Psoas muscle (tissue), 8 donors: ENCODE data around the gene ZNF778. TPM values are rescaled to one million over a fixed set of nuclear protein-coding genes. Genes with fewer than 3 reads are reported as not detected.

Source experiments
- ATAC-seq, 4 donors: fragments of 200-7000 bp; cut with Tn5 transposase; one replicate each; pipeline ENCODE4 v1.9.1; 2020; ENCODE audit warnings: moderate library complexity in 3 of 4, mild to moderate bottlenecking in 2 of 4
- DNase-seq, 2 donors: peaks; one replicate each; pipeline ENCODE4 v3.0.0-alpha.2; 2020
- H3K27ac ChIP-seq: fragments of 200-600 bp; one replicate; pipeline ENCODE4 v1.8.0; 2022
- H3K27me3 ChIP-seq, 3 donors: fragments of 200-600 bp in 1 of 3; one replicate each; pipeline versions ENCODE4 v1.6.1 to v1.8.0; 2013 to 2022; ENCODE audit warnings: low read length in 2 of 3, mild to moderate bottlenecking in 2 of 3, moderate library complexity in 1 of 3; ENCODE audit not compliant: insufficient read depth in 3 of 3
- H3K36me3 ChIP-seq, 2 donors: fragments of 200-600 bp in 1 of 2; one replicate each; pipeline versions ENCODE4 v1.6.1 to v1.8.0; 2013 to 2022; ENCODE audit warnings: low read depth in 1 of 2, mild to moderate bottlenecking in 1 of 2, moderate library complexity in 1 of 2; ENCODE audit not compliant: insufficient read depth in 1 of 2
- H3K4me1 ChIP-seq: fragments of 200-600 bp; one replicate; pipeline ENCODE4 v1.8.0; 2022
- H3K4me3 ChIP-seq: fragments of 200-600 bp; one replicate; pipeline ENCODE4 v1.8.0; 2022; ENCODE audit warnings: mild to moderate bottlenecking
- H3K9me3 ChIP-seq: fragments of 200-600 bp; one replicate; pipeline ENCODE4 v1.8.0; 2022
- CTCF ChIP-seq: fragments of 200-600 bp; IDR thresholded peaks from one replicate; pipeline ENCODE4 v1.8.0; 2022; ENCODE audit warnings: antibody characterized with exemption
- WGBS, 3 donors: extraction: QIAGEN DNeasy Blood & Tissue Kit; methylation state at CpG; one replicate each; pipeline versions ENCODE4 v1.1.6 to v1.1.7; 2013; 5-methylcytosine and 5-hydroxymethylcytosine counted together
- intact Hi-C, 2 donors: fragments of 100-400 bp; cut with DNase I; formaldehyde crosslinking; loops; one replicate each; pipeline versions ENCODE4 v1.11.0 to v1.14.2; 2022
- polyA plus RNA-seq, 3 donors: library from polyadenylated mRNA; stranded (reverse); fragments of 200-250 nt; gene quantifications; one replicate each; pipeline ENCODE4 v1.2.3, GENCODE V29; 2013
- total RNA-seq, 4 donors: library from RNA; stranded (reverse); fragmentation: NEBNext Ultra II Directional in 2 of 4; extraction: Animal tissue kit (Norgen Biotek cat#: 25700) in 2 of 4; gene quantifications; one replicate each; pipeline versions ENCODE4 v1.2.1 to v1.2.4, GENCODE V29; 2021 to 2023
- donor health status: healthy with polysubstance abuse.
- donor health status: DM: no; HTN: no; CAD: no; lungs with moderate emphysema.
- donor health status: Bipolar disorder and iron deficiency.
- donor health status: healthy.
- donor health status: DM: yes; HTN: yes; CAD: no.
- donor health status: DM: no; HTN: no; CAD: no.
- donor health status: DM: no; HTN: no; CAD: no.
- donor health status: DM: yes; HTN: yes; CAD: no.

The ZNF778 gene
- total and polyA plus RNA-seq, 7 donors, result 2.2 to 15.3 (median 10.2) TPM

GRCh38 chr16:89197033-89197632 is 20.4 kb upstream of the ZNF778 start:
- Histone ChIP-seq H3K4me3 (no peak overlapping the region), H3K27ac (no peak overlapping the region), H3K4me1 (no peaks in the 10 kb centered on the region), H3K27me3 (peaks cover 0 to 44% (median 18%) of the 10 kb centered on the region in 3 donors), H3K9me3 (no peaks in the 10 kb centered on the region), H3K36me3 (peaks cover 0 to 23% of the 10 kb centered on the region in 2 donors)
- ATAC-seq, result peak in 1 of 4 donors; percentile 2
- 53 to 59% (median 55%) methylated on average over 11 to 13 of the region's 13 CpGs for WGBS, 3 donors
- no peak for TF ChIP-seq CTCF
- intact Hi-C loops, result no loop called here
- peak in 1 of 2 donors; percentile 45 for DNase-seq

GRCh38 chr16:89197633-89198416 is 19.7 kb upstream of the ZNF778 start:
- intact Hi-C loops, result no loop called here

GRCh38 chr16:89198417-89199240 is 18.9 kb upstream of the ZNF778 start:
- WGBS, 3 donors, result 42 to 51% (median 46%) methylated on average over 28 of the region's 28 CpGs
- Histone ChIP-seq H3K4me1 (no peaks in the 10 kb centered on the region), H3K4me3 (no peak overlapping the region), H3K27ac (no peak overlapping the region), H3K36me3 (peaks cover 0 to 19% of the 10 kb centered on the region in 2 donors), H3K27me3 (peaks cover 3 to 59% (median 27%) of the 10 kb centered on the region in 3 donors), H3K9me3 (no peaks in the 10 kb centered on the region)
- ATAC-seq (no peak), DNase-seq (peak in 1 of 2 donors; percentile 44)
- TF ChIP-seq CTCF, result no peak
- intact Hi-C loops, result no loop called here

More at GRCh38 chr16:89197633-89198416, 19.7 kb upstream of the ZNF778 start:
- H3K27me3 ChIP-seq, result peaks cover 0 to 51% (median 24%) of the 10 kb centered on the region in 3 donors
- TF ChIP-seq CTCF, result no peak
- no peak overlapping the region for H3K27ac ChIP-seq
- 48 to 60% (median 50%) methylated on average over 26 of the region's 26 CpGs for WGBS, 3 donors
- DNase-seq, result peak in 1 of 2 donors; percentile 48
- no peak overlapping the region for H3K4me3 ChIP-seq
- ATAC-seq, result peak in 1 of 4 donors; percentile 11
- H3K36me3 ChIP-seq, result peaks cover 0 to 23% of the 10 kb centered on the region in 2 donors
- H3K4me1 ChIP-seq, result no peaks in the 10 kb centered on the region
- H3K9me3 ChIP-seq, result no peaks in the 10 kb centered on the region

- peaks cover 3 to 68% (median 29%) of the 10 kb centered on the region in 3 donors for H3K27me3 ChIP-seq
- WGBS, 3 donors, result 47 to 61% (median 53%) methylated on average over 22 of the region's 22 CpGs
- H3K4me3 ChIP-seq, result no peak overlapping the region
- TF ChIP-seq CTCF, result no peak
- intact Hi-C loops, result no loop called here
- H3K9me3 ChIP-seq, result no peaks in the 10 kb centered on the region
- H3K27ac ChIP-seq, result no peak overlapping the region
- no peaks in the 10 kb centered on the region for H3K4me1 ChIP-seq
- DNase-seq (peak in 1 of 2 donors; percentile 47), ATAC-seq (peak in 1 of 4 donors; percentile 5)
- H3K36me3 ChIP-seq, result peaks cover 0 to 10% of the 10 kb centered on the region in 2 donors
Measured at GRCh38 chr16:89199241-89200123, 18.0 kb upstream of the ZNF778 start.
